Esophagus squamous epithelium (tissue), 4 donors: ENCODE measurements around the gene PSAPL1.

Experiments
- POLR2A ChIP-seq, 4 donors: fragments of 450-650 bp; IDR thresholded peaks; one replicate each; pipeline ENCODE4 v1.6.1; 2017; ENCODE audit warnings: antibody characterized with exemption in 4 of 4, mild to moderate bottlenecking in 4 of 4, moderate library complexity in 3 of 4
- TF ChIP-seq, protein P1 (sequence below), 6 experiments: fragments of 450-650 bp in 4 of 6; fragments of 200-600 bp in 2 of 6; sonication (generic) in 2 of 6; IDR thresholded peaks; one replicate each; pipeline ENCODE4 v1.5.1; 2016 to 2019; ENCODE audit warnings: antibody characterized with exemption in 6 of 6, mild to moderate bottlenecking in 4 of 6, moderate library complexity in 4 of 6

DNA sequence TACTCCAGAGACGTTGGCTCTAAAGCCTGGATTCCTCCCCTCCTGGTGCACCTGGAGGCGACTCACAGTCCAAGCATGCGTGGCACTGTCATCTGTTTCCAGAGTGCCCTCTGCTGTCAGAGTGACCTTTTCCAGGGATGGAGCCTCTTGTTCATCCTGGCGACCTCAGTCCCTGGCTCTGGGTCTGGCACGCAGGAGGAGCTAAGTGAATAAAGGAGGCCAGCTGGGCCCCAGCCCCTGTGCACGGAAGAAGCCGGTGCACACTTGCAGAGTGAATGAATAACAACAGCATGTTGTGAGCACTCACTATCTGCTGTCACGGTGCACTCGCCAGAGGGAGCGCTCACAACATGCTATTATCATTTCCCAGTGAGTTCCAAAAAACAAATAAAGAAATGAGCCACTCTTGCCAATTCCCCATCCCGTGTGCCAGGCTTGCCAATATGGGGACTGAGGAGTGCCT lies 27.8 kb upstream of the PSAPL1 start:
- TF ChIP-seq POLR2A (IDR thresholded peaks at IDR 0.05): no peak
- TF ChIP-seq, protein P1, sequence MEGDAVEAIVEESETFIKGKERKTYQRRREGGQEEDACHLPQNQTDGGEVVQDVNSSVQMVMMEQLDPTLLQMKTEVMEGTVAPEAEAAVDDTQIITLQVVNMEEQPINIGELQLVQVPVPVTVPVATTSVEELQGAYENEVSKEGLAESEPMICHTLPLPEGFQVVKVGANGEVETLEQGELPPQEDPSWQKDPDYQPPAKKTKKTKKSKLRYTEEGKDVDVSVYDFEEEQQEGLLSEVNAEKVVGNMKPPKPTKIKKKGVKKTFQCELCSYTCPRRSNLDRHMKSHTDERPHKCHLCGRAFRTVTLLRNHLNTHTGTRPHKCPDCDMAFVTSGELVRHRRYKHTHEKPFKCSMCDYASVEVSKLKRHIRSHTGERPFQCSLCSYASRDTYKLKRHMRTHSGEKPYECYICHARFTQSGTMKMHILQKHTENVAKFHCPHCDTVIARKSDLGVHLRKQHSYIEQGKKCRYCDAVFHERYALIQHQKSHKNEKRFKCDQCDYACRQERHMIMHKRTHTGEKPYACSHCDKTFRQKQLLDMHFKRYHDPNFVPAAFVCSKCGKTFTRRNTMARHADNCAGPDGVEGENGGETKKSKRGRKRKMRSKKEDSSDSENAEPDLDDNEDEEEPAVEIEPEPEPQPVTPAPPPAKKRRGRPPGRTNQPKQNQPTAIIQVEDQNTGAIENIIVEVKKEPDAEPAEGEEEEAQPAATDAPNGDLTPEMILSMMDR (IDR thresholded peaks at IDR 0.05): peak in 4 of 6 experiments; percentile 14 to 34 (median 18)
